Thyroid gland (tissue), 4 donors: ENCODE results near the gene ULK4. TPM values are rescaled to one million over a fixed set of nuclear protein-coding genes. Genes with fewer than 3 reads are reported as not detected.

Source experiments
- DNase-seq, 2 donors: peaks; one replicate each; pipeline ENCODE4 v3.0.0-alpha.2; 2019
- H3K27ac ChIP-seq, 3 donors: fragments of 200-600 bp; sonication (generic); 1 replicate in 2 of 3; 2 replicates in 1 of 3; pipeline ENCODE4 v1.5.1; 2016 to 2019; ENCODE audit warnings: mild to moderate bottlenecking in 1 of 3, moderate library complexity in 1 of 3
- H3K27me3 ChIP-seq: fragments of 200-600 bp; sonication (generic); one replicate; pipeline ENCODE4 v1.5.1; 2019
- H3K36me3 ChIP-seq, 2 donors: fragments of 200-600 bp; sonication (generic); one replicate each; pipeline ENCODE4 v1.5.1; 2016 to 2019
- H3K4me1 ChIP-seq, 2 donors: fragments of 200-600 bp; sonication (generic); one replicate each; pipeline ENCODE4 v1.5.1; 2017 to 2019
- H3K4me3 ChIP-seq, 3 donors: fragments of 200-600 bp; sonication (generic); replicated peaks in 1 of 3; 1 replicate in 2 of 3; 2 replicates in 1 of 3; pipeline ENCODE4 v1.5.1; 2016; ENCODE audit warnings: mild to moderate bottlenecking in 1 of 3
- H3K9me3 ChIP-seq: fragments of 200-600 bp; sonication (generic); one replicate; pipeline ENCODE4 v1.5.1; 2017
- CTCF ChIP-seq, 6 experiments: fragments of 200-600 bp in 3 of 6; fragments of 450-650 bp in 3 of 6; sonication (generic) in 3 of 6; IDR thresholded peaks; one replicate each; pipeline ENCODE4 v1.5.1; 2016 to 2019; ENCODE audit warnings: antibody characterized with exemption in 6 of 6, mild to moderate bottlenecking in 2 of 6, inconsistent platforms in 1 of 6, moderate library complexity in 1 of 6
- POLR2A ChIP-seq, 2 donors: fragments of 450-650 bp; IDR thresholded peaks; one replicate each; pipeline ENCODE4 v1.6.1; 2017; ENCODE audit warnings: antibody characterized with exemption in 2 of 2, mild to moderate bottlenecking in 2 of 2, moderate library complexity in 1 of 2
- whole genome bisulfite sequencing, 2 donors: methylation state at CpG; one replicate each; pipeline ENCODE4 v1.1.5; 2017; 5-methylcytosine and 5-hydroxymethylcytosine counted together
- intact Hi-C: fragments of 100-400 bp; cut with DNase I; formaldehyde crosslinking; loops from one replicate; pipeline ENCODE4 v1.15.1; 2023
- total RNA-seq, 4 donors: library from RNA; depleted of rRNA; stranded (reverse); fragments of >200 nt; gene quantifications; one replicate each; pipeline ENCODE4 v1.2.3, GENCODE V29; 2016

Gene ULK4
- total RNA-seq, 4 donors from 2014 or later = 18.7 to 58.2 (median 43.3) TPM

GRCh38 chr3:41912280-41912679 is 49.6 kb downstream of the ULK4 start:
- no peak for TF ChIP-seq POLR2A (IDR thresholded peaks at IDR 0.05)
- no peak for TF ChIP-seq CTCF (IDR thresholded peaks at IDR 0.05)
- no peak overlapping the region for H3K27ac ChIP-seq
- 92 to 96% methylated on average over 1 of the region's 1 CpG for WGBS, 2 donors
- intact Hi-C loops = no loop called here
- no peaks in the 10 kb centered on the region for H3K4me1 ChIP-seq
- H3K36me3 ChIP-seq = peaks cover 0 to 2% of the 10 kb centered on the region in 2 donors
- no peak overlapping the region for H3K4me3 ChIP-seq
- H3K9me3 ChIP-seq = no peaks in the 10 kb centered on the region
- H3K27me3 ChIP-seq = no peaks in the 10 kb centered on the region
- DNase-seq = no peak

- intact Hi-C loops = no loop called here
- no peaks in the 10 kb centered on the region for H3K27me3 ChIP-seq
- no peaks in the 10 kb centered on the region for H3K4me1 ChIP-seq
- H3K27ac ChIP-seq = no peak overlapping the region
- H3K36me3 ChIP-seq = peaks cover 0 to 6% of the 10 kb centered on the region in 2 donors
- TF ChIP-seq POLR2A (IDR thresholded peaks at IDR 0.05) (no peak), CTCF (IDR thresholded peaks at IDR 0.05) (no peak)
- no peaks in the 10 kb centered on the region for H3K9me3 ChIP-seq
- no peak overlapping the region for H3K4me3 ChIP-seq
- 94 to 98% methylated on average over 3 of the region's 3 CpGs for WGBS, 2 donors
- no peak for DNase-seq
Measured at GRCh38 chr3:41907330-41908073, 54.4 kb downstream of the ULK4 start.

- 13 to 37% methylated on average over 2 of the region's 2 CpGs for WGBS, 2 donors
Measured at GRCh38 chr3:41900265-41900664, 61.6 kb downstream of the ULK4 start.

GRCh38 chr3:41898631-41899030 is 63.3 kb downstream of the ULK4 start:
- DNase-seq = no peak
- intact Hi-C loops = loop anchor here (5.0 to 10.0 kb wide), 2 partner anchors 196 to 294 kb away; partner anchors contain the start of gene TRAK1
- no peaks in the 10 kb centered on the region for H3K27me3 ChIP-seq

More at GRCh38 chr3:41900265-41900664, 61.6 kb downstream of the ULK4 start:
- Histone ChIP-seq H3K9me3 (no peaks in the 10 kb centered on the region), H3K27ac (peak overlapping the region in 1 of 3 donors; percentile 40), H3K27me3 (no peaks in the 10 kb centered on the region), H3K4me3 (no peak overlapping the region), H3K36me3 (peaks cover 0 to 2% of the 10 kb centered on the region in 2 donors), H3K4me1 (no peaks in the 10 kb centered on the region)
- intact Hi-C loops = no loop called here
- DNase-seq = peak; percentile 57 to 64
- TF ChIP-seq POLR2A (IDR thresholded peaks at IDR 0.05) = no peak

GRCh38 chr3:41893977-41894376 is 67.9 kb downstream of the ULK4 start:
- Histone ChIP-seq H3K27ac (no peak overlapping the region), H3K9me3 (no peaks in the 10 kb centered on the region), H3K4me1 (no peaks in the 10 kb centered on the region), H3K27me3 (no peaks in the 10 kb centered on the region), H3K4me3 (no peak overlapping the region), H3K36me3 (no peaks in the 10 kb centered on the region)
- WGBS, 2 donors = 29 to 44% methylated on average over 1 of the region's 1 CpG
- no peak for DNase-seq
- peak in 5 of 6 experiments; percentile 20 to 73 (median 55) for TF ChIP-seq CTCF (IDR thresholded peaks at IDR 0.05)
- no peak for TF ChIP-seq POLR2A (IDR thresholded peaks at IDR 0.05)
- intact Hi-C loops = loop anchor here (10.0 kb wide), 1 partner anchor 201 kb away; the partner anchor contains the start of gene TRAK1

More at GRCh38 chr3:41898631-41899030, 63.3 kb downstream of the ULK4 start:
- no peak overlapping the region for H3K27ac ChIP-seq
- peaks cover 0 to 2% of the 10 kb centered on the region in 2 donors for H3K36me3 ChIP-seq
- no peaks in the 10 kb centered on the region for H3K4me1 ChIP-seq
- H3K9me3 ChIP-seq = no peaks in the 10 kb centered on the region
- no peak overlapping the region for H3K4me3 ChIP-seq
- TF ChIP-seq CTCF (IDR thresholded peaks at IDR 0.05) (no peak), POLR2A (IDR thresholded peaks at IDR 0.05) (no peak)
- WGBS, 2 donors = 86 to 93% methylated on average over 2 of the region's 2 CpGs
